Activated naive CD4-positive, alpha-beta T cell treated with anti-CD3 and anti-CD28 coated beads, Interleukin-2, amount 50 U/mL, for 72 hours (primary cell): Measurements from ENCODE around the gene FEM1C. TPM values are rescaled to one million over a fixed set of nuclear protein-coding genes. Genes with fewer than 3 reads are reported as not detected.
"Not testable (repeated sequence)": the region's sequence is repeated elsewhere in the genome, so short reads cannot be mapped to it uniquely, and the experiment has no call there.

ENCODE experiments used
- ATAC-seq, 2 donors: fragments of 150-1000 bp; cut with Tn5 transposase; 2 replicates each; pipeline ENCODE4 v1.10.0; 2021; ENCODE audit warnings: mild to moderate bottlenecking in 2 of 2, moderate library complexity in 2 of 2
- DNase-seq, 2 donors: peaks; one replicate each; pipeline ENCODE4 v3.0.0; 2021 to 2022; ENCODE audit warnings: low spot score in 2 of 2
- H3K27ac Mint-ChIP-seq, 2 donors: one replicate each; pipeline ENCODE4 v1.8.0; 2022; ENCODE audit warnings: mild to moderate bottlenecking in 2 of 2, mixed read lengths in 2 of 2
- H3K36me3 Mint-ChIP-seq, 2 donors: one replicate each; pipeline ENCODE4 v1.8.0; 2022; ENCODE audit warnings: mixed read lengths in 2 of 2
- H3K9me3 Mint-ChIP-seq, 2 donors: one replicate each; pipeline ENCODE4 v1.8.0; 2022; ENCODE audit warnings: mixed read lengths in 2 of 2
- total RNA-seq, 2 donors: library from RNA; stranded (reverse); gene quantifications; one replicate each; pipeline ENCODE4 v1.2.3, GENCODE V29; 2022

Gene FEM1C
- total RNA-seq, 2 donors from 2014 or later = 13.7 TPM

DNA sequence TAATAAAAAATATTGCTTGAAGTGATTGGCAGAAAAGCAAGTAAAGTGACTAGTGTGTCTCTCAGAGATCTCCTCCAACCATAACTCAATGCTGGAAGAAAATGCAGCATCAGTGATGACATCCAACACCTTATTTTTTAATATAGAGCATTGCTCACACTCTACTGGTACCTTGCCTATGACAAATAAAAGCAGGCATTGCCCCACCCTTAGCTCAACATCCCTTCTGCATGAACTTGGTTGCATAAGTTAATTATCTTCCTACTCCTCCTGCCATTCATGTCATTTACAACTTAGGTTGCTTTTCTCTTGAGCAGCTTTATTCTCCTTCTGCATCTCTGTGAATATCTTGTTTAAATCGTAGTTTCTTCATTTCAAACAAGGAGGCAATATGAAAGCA, 41.2 kb downstream of the FEM1C start:
- Mint-ChIP-seq H3K9me3 (no peaks in the 10 kb centered on the region), H3K36me3 (no peaks in the 10 kb centered on the region), H3K27ac (no peak overlapping the region)
- DNase-seq = no peak
- no peak for ATAC-seq

DNA sequence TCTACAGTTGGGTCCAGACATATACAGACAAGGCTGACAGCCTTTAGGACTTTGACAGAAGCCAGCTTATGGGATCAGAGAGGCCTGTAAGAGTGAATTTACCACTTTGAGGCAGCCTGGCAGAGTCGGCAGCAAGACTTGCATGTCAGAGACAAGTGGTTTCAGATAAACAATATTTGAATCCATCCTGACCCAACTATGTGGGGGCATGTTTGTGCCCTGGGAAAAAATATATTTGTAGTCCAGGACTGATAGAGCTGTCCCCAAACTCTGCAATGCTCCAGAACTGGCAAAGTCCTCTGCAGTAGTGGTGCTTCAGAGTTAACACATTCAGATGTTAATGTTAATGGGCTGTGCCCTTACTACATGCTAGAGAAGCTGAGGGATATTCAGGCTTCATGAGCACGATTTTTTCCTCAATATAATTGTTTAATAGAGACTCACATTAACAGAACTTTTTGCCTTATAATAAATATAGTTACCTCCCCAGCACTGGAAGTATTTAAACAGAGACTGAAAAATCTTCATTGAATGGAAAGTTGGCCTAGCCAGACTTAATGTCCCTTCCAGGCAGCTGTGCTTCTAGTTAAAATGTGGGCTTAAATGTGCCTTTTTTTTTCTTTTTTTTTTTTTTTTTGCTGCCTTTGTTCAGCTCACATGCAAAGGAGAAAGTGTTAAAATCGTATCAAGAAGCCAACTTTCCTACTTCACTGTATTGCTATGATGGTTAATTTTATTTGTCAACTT, 42.9 kb downstream of the FEM1C start:
- H3K9me3 Mint-ChIP-seq = no peaks in the 10 kb centered on the region
- no peak overlapping the region for H3K27ac Mint-ChIP-seq
- no peak for ATAC-seq
- no peaks in the 10 kb centered on the region for H3K36me3 Mint-ChIP-seq
- DNase-seq = no peak

GRCh38 chr5:115500225-115500624, 44.4 kb downstream of the FEM1C start:
- Mint-ChIP-seq H3K9me3 (no peaks in the 10 kb centered on the region), H3K27ac (no peak overlapping the region), H3K36me3 (no peaks in the 10 kb centered on the region)
- ATAC-seq = no peak
- DNase-seq = no peak

- DNase-seq (no peak), ATAC-seq (no peak)
- H3K27ac Mint-ChIP-seq = no peak overlapping the region
- H3K9me3 Mint-ChIP-seq = no peaks in the 10 kb centered on the region
- no peaks in the 10 kb centered on the region for H3K36me3 Mint-ChIP-seq
These were observed 47.5 kb downstream of the FEM1C start for GRCh38 chr5:115496936-115497576.

DNA sequence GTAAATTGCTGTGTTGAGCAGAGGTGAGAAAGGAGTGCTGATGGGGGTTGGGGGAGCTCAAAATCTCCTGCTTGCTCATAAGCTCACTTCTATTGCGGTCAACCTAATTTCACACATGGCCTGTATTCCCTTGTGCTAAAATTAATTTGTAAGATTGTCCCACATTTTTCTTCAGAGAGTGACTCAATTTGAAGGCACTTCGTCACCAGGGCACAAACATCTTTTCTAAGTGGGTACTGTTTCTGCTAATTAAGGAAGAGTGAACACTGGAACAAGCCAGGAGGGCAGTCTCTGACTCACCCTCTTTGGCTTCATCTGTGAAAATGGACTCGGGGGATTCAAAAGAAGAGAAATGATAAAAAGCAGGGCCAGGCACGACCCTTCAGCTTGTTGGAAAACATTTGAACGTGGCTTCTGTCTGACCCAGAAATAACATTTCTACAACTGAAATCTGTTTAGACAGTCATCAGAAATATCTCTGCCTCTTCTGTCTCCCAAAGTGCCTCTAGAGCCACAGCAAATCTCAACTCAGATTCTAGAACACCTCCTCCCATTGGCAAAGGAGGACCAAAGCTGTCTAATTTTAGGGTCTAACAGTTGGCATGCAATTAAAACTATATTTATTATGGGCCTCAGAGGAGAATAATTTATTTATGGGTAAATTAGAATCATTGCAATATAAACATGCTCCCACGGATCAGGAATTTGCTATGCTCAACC, 49.8 kb downstream of the FEM1C start:
- H3K27ac Mint-ChIP-seq = no peak overlapping the region
- ATAC-seq (no peak), DNase-seq (no peak)
- H3K36me3 Mint-ChIP-seq = no peaks in the 10 kb centered on the region
- no peaks in the 10 kb centered on the region for H3K9me3 Mint-ChIP-seq

GRCh38 chr5:115490596-115490995, 54.0 kb downstream of the FEM1C start:
- DNase-seq = no peak
- Mint-ChIP-seq H3K27ac (no peak overlapping the region), H3K9me3 (no peaks in the 10 kb centered on the region), H3K36me3 (no peaks in the 10 kb centered on the region)
- no peak for ATAC-seq

- no peaks in the 10 kb centered on the region for H3K36me3 Mint-ChIP-seq
These were observed 54.8 kb downstream of the FEM1C start for GRCh38 chr5:115489733-115490132.

DNA sequence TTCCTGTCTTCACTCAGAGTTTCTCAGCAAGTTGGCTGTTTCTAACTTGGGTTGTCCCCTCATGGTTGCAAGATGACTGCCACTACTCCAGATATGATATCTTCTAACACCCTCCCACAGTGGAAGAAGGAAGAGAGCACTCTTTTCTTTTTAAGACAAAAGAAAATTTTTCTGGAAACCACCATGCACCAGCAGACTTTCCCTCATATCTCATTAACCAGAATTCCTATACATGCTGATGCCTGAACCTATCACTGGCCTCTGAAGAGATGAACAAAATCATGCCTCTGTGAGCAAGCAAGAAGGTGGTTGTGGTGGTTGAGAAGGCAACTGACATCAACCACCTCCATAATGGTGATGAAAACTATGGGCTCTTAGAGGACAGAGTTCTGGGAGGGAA, 56.8 kb downstream of the FEM1C start:
- H3K27ac Mint-ChIP-seq = peak overlapping the region; percentile 20 to 56

More at GRCh38 chr5:115489733-115490132, 54.8 kb downstream of the FEM1C start:
- ATAC-seq = no peak
- Mint-ChIP-seq H3K27ac (no peak overlapping the region), H3K9me3 (no peaks in the 10 kb centered on the region)
- no peak for DNase-seq

DNA sequence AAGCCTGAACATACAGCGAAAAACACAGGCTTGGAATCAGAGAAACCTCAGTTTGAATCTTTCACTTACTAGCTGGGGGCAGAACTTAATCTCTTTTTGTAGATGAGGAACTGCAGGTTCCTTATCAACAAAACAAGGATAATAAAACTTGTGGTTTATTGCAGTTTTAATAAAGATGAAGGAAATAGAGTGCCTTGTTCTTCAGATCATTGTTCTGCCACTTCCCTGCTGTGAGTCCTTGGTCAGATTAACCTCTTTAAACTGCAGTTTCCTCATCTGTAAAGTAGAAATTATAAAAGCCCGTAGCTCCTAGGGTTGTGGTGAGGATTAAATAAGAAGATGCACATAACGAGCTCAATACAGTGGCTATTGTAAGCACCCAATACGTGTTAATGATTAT, 57.4 kb downstream of the FEM1C start:
- Mint-ChIP-seq H3K9me3 (no peaks in the 10 kb centered on the region), H3K36me3 (no peaks in the 10 kb centered on the region), H3K27ac (no peak overlapping the region)
- DNase-seq (no peak), ATAC-seq (no peak)

More for the DNA sequence above, 56.8 kb downstream of the FEM1C start:
- no peaks in the 10 kb centered on the region for H3K36me3 Mint-ChIP-seq
- no peak for DNase-seq
- peak; percentile 90 to 95 for ATAC-seq
- H3K9me3 Mint-ChIP-seq = no peaks in the 10 kb centered on the region

DNA sequence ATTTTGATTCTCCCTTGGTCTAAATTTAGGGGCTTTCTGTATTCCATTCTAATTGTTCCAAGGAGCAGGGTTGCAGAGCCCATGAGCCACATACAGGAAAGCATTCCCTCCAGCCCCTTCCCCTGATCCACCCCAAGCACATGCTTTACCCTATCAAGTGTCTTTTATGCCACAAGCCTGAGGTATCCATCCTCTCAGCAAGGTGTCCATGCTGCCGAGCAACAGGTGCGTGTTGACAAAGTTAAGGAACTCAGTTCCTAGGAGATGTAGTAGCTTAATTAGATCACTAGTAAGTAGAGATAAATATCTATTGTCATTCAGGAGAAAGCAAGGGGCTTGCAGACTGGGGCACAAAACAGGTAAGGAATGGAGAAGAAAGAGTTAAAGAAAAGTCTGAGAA, 57.8 kb downstream of the FEM1C start:
- no peaks in the 10 kb centered on the region for H3K36me3 Mint-ChIP-seq
- H3K27ac Mint-ChIP-seq = no peak overlapping the region
- DNase-seq (no peak), ATAC-seq (no peak)
- H3K9me3 Mint-ChIP-seq = no peaks in the 10 kb centered on the region

DNA sequence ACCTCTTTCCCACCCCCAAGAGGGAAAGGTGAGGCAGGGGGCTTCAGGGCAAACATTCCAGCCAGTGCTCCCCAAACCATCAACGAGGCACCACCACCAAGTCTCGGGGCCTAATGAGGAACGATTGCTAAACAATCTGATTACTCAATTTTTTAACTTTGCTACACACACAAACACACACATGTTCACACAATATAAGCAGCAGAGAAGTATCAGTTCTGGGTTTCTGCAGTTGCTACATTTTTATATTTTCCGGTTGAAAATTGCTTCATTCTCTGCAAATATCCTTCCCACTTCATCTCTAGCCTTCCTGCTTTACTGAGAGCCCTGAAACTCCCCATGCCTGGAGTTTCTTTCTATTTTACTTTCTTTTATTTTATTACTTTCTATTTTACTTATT, 60.2 kb downstream of the FEM1C start:
- DNase-seq (no peak), ATAC-seq (no peak)
- Mint-ChIP-seq H3K27ac (no peak overlapping the region), H3K36me3 (no peaks in the 10 kb centered on the region), H3K9me3 (no peaks in the 10 kb centered on the region)

GRCh38 chr5:115480900-115481299, 63.7 kb downstream of the FEM1C start:
- Mint-ChIP-seq H3K36me3 (no peaks in the 10 kb centered on the region), H3K27ac (no peak overlapping the region), H3K9me3 (no peaks in the 10 kb centered on the region)
- ATAC-seq = no peak
- no peak for DNase-seq

DNA sequence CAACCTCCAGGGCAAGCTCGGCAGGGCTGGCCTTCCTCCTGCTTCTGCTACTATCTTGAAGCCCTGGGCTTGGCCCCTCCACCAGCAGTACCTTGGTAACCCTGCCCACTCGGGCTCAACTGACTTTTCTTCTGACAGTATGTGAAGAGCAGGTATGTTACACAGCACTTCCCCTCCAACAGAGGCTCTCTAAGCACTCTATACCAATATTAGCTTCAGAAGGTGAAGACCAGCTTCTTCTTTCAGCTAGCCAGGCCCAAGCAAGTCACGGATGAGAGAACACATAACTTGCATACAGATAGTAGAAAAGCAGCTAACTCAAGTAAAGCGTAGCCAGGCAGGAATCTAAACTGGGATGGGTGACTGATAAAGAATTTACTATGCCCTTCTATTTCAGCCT, 64.3 kb downstream of the FEM1C start:
- no peak for DNase-seq
- H3K9me3 Mint-ChIP-seq = no peaks in the 10 kb centered on the region
- H3K36me3 Mint-ChIP-seq = no peaks in the 10 kb centered on the region
- no peak for ATAC-seq
- H3K27ac Mint-ChIP-seq = no peak overlapping the region

- not testable (repeated sequence) for H3K9me3 Mint-ChIP-seq, ATAC-seq, H3K27ac Mint-ChIP-seq, DNase-seq, H3K36me3 Mint-ChIP-seq
These were observed 65.3 kb downstream of the FEM1C start for GRCh38 chr5:115479166-115479873.

GRCh38 chr5:115478281-115478680, 66.3 kb downstream of the FEM1C start:
- no peaks in the 10 kb centered on the region for H3K36me3 Mint-ChIP-seq
- DNase-seq (no peak), ATAC-seq (no peak)
- H3K27ac Mint-ChIP-seq = no peak overlapping the region
- H3K9me3 Mint-ChIP-seq = no peaks in the 10 kb centered on the region

- DNase-seq (no peak), ATAC-seq (no peak)
- no peak overlapping the region for H3K27ac Mint-ChIP-seq
- no peaks in the 10 kb centered on the region for H3K9me3 Mint-ChIP-seq
- H3K36me3 Mint-ChIP-seq = no peaks in the 10 kb centered on the region
These were observed 67.0 kb downstream of the FEM1C start for GRCh38 chr5:115477581-115477980.

GRCh38 chr5:115475788-115476187, 68.8 kb downstream of the FEM1C start:
- no peaks in the 10 kb centered on the region for H3K9me3 Mint-ChIP-seq
- no peak for ATAC-seq
- no peak for DNase-seq

More at GRCh38 chr5:115475788-115476187, 68.8 kb downstream of the FEM1C start:
- H3K36me3 Mint-ChIP-seq = no peaks in the 10 kb centered on the region
- no peak overlapping the region for H3K27ac Mint-ChIP-seq
